Hepatocyte (in vitro differentiated cells): ENCODE data around the gene NOXRED1. TPM values are rescaled to one million over a fixed set of nuclear protein-coding genes. Genes with fewer than 3 reads are reported as not detected.

Experiments used
- DNase-seq: peaks from one replicate; pipeline ENCODE4 v3.0.0-alpha.2; 2016; ENCODE audit warnings: low spot score
- H2AFZ ChIP-seq: fragments of 200-600 bp; sonication (generic); 2 replicates; pipeline ENCODE4 v1.6.0; 2016; ENCODE audit warnings: antibody characterized with exemption, mild to moderate bottlenecking
- H3K27ac ChIP-seq: fragments of 200-600 bp; sonication (generic); 2 replicates; pipeline ENCODE4 v1.5.1; 2016; ENCODE audit warnings: mild to moderate bottlenecking
- H3K27me3 ChIP-seq: fragments of 200-600 bp; sonication (generic); 2 replicates; pipeline ENCODE4 v1.6.1; 2016
- H3K36me3 ChIP-seq: fragments of 200-600 bp; sonication (generic); replicated peaks from 2 replicates; pipeline ENCODE4 v1.5.1; 2016; ENCODE audit warnings: low read depth; ENCODE audit not compliant: insufficient read depth
- H3K4me1 ChIP-seq: fragments of 200-600 bp; sonication (generic); 2 replicates; pipeline ENCODE4 v1.5.1; 2016; ENCODE audit warnings: mild to moderate bottlenecking, moderate library complexity; ENCODE audit not compliant: insufficient read depth
- H3K4me2 ChIP-seq: fragments of 200-600 bp; sonication (generic); 2 replicates; pipeline ENCODE4 v1.6.0; 2016
- H3K4me3 ChIP-seq: fragments of 200-600 bp; sonication (generic); 2 replicates; pipeline ENCODE4 v1.5.1; 2016; ENCODE audit warnings: mild to moderate bottlenecking
- H3K79me2 ChIP-seq: fragments of 200-600 bp; sonication (generic); 2 replicates; pipeline ENCODE4 v1.6.0; 2017; ENCODE audit warnings: mild to moderate bottlenecking
- H3K9me2 ChIP-seq: fragments of 200-600 bp; sonication (generic); replicated peaks from 2 replicates; pipeline ENCODE4 v1.6.0; 2017; ENCODE audit warnings: mild to moderate bottlenecking; ENCODE audit not compliant: insufficient read depth
- H3K9me3 ChIP-seq: fragments of 200-600 bp; sonication (generic); 2 replicates; pipeline ENCODE4 v1.5.1; 2016; ENCODE audit warnings: low read depth, mild to moderate bottlenecking
- H4K20me1 ChIP-seq: fragments of 200-600 bp; sonication (generic); 2 replicates; pipeline ENCODE4 v1.6.0; 2016; ENCODE audit warnings: mild to moderate bottlenecking; ENCODE audit not compliant: insufficient read depth, poor library complexity, severe bottlenecking
- CTCF ChIP-seq: fragments of 200-600 bp; sonication (generic); IDR thresholded peaks from 2 replicates; pipeline ENCODE4 v1.5.1; 2016; ENCODE audit warnings: antibody characterized with exemption, mild to moderate bottlenecking; ENCODE audit not compliant: poor library complexity
- EZH2 ChIP-seq: fragments of 200-600 bp; sonication (generic); IDR thresholded peaks from 2 replicates; pipeline ENCODE4 v1.6.1; 2016; ENCODE audit warnings: antibody characterized with exemption, mild to moderate bottlenecking, borderline replicate concordance
- EZH2phosphoT487 ChIP-seq: fragments of 200-600 bp; sonication (generic); IDR thresholded peaks from one replicate; pipeline ENCODE4 v1.6.1; 2018; ENCODE audit warnings: antibody characterized with exemption, mild to moderate bottlenecking, low read depth, moderate library complexity; ENCODE audit not compliant: unreplicated experiment, severe bottlenecking
- WGBS: methylation state at CpG from one replicate; pipeline ENCODE4 v1.1.6; 2016; ENCODE audit warnings: low lambda C conversion rate; ENCODE audit errors: missing lambda C conversion rate; 5-methylcytosine and 5-hydroxymethylcytosine counted together
- polyA plus RNA-seq: library from polyadenylated mRNA; unstranded; fragments of >200 nt; fragmentation: Nextera tagmentation; extraction: Ambion mirVana; gene quantifications from 2 replicates; pipeline ENCODE4 v1.2.1, GENCODE V29; 2016
- total RNA-seq: library from RNA; depleted of rRNA; stranded (reverse); fragments of >200 nt; gene quantifications from 2 replicates; pipeline ENCODE4 v1.2.3, GENCODE V29; 2014

Gene NOXRED1
- total and polyA plus RNA-seq, 2 experiments from 2014 or later = 0.10 to 0.13 TPM

GRCh38 chr14:77438596-77438995, 15.3 kb upstream of the NOXRED1 start:
- WGBS = 100% methylated on average over 1 of the region's 1 CpG
- H3K27me3 ChIP-seq = no peaks in the 10 kb centered on the region
- no peak for TF ChIP-seq CTCF
- TF ChIP-seq EZH2 = no peak
- TF ChIP-seq EZH2phosphoT487 = no peak
- no peak for DNase-seq
- no peaks in the 10 kb centered on the region for H3K79me2 ChIP-seq
- H3K4me2 ChIP-seq = no peak overlapping the region
- no peak overlapping the region for H2AFZ ChIP-seq
- H3K9me3 ChIP-seq = no peaks in the 10 kb centered on the region
- H3K27ac ChIP-seq = no peak overlapping the region
- H3K4me3 ChIP-seq = no peak overlapping the region
- H4K20me1 ChIP-seq = no peaks in the 10 kb centered on the region
- no peaks in the 10 kb centered on the region for H3K9me2 ChIP-seq
- no peaks in the 10 kb centered on the region for H3K4me1 ChIP-seq
- peaks cover 4% of the 10 kb centered on the region for H3K36me3 ChIP-seq

GRCh38 chr14:77436042-77436441, 12.7 kb upstream of the NOXRED1 start:
- Histone ChIP-seq H3K27me3 (no peaks in the 10 kb centered on the region), H3K9me3 (no peaks in the 10 kb centered on the region), H3K36me3 (peaks cover 4% of the 10 kb centered on the region), H3K4me3 (no peak overlapping the region), H4K20me1 (no peaks in the 10 kb centered on the region), H3K4me2 (no peak overlapping the region), H3K4me1 (no peaks in the 10 kb centered on the region), H3K27ac (no peak overlapping the region), H3K9me2 (no peaks in the 10 kb centered on the region), H2AFZ (no peak overlapping the region), H3K79me2 (no peaks in the 10 kb centered on the region)
- 95% methylated on average over 3 of the region's 3 CpGs for WGBS
- no peak for TF ChIP-seq CTCF
- TF ChIP-seq EZH2 = no peak
- TF ChIP-seq EZH2phosphoT487 = no peak
- DNase-seq = no peak

GRCh38 chr14:77426396-77426795, 3.1 kb upstream of the NOXRED1 start:
- Histone ChIP-seq H3K4me1 (no peaks in the 10 kb centered on the region), H2AFZ (no peak overlapping the region), H4K20me1 (no peaks in the 10 kb centered on the region), H3K4me2 (no peak overlapping the region), H3K36me3 (no peaks in the 10 kb centered on the region), H3K9me3 (peaks cover under 1% of the 10 kb centered on the region), H3K9me2 (no peaks in the 10 kb centered on the region), H3K27me3 (no peaks in the 10 kb centered on the region), H3K79me2 (no peaks in the 10 kb centered on the region), H3K4me3 (no peak overlapping the region), H3K27ac (no peak overlapping the region)
- TF ChIP-seq EZH2 = no peak
- no peak for DNase-seq
- WGBS = 100% methylated on average over 3 of the region's 3 CpGs

DNA sequence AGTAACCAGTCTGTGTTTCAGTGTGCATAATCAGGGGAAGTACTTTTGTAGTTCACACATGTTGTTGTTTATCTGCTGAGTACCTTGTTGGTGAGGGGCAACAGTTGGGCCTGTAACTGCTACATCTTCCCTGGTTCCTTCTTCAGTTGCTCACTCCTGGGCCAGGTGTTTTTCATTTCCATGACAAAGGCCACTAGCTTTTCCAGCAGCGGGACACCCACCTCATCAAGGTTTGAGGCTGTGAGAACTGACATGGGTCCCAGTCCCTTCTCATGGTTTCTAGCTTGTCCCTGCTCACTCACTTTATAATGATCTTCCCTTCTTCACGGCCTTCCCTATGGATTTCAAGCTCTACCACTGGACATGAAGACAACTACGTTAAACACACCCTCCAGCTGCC, 1.5 kb upstream of the NOXRED1 start:
- H3K79me2 ChIP-seq = no peaks in the 10 kb centered on the region
- no peak overlapping the region for H3K27ac ChIP-seq
- no peaks in the 10 kb centered on the region for H3K4me1 ChIP-seq
- no peaks in the 10 kb centered on the region for H3K27me3 ChIP-seq
- H3K9me3 ChIP-seq = peaks cover 7% of the 10 kb centered on the region
- no peaks in the 10 kb centered on the region for H4K20me1 ChIP-seq
- H3K4me2 ChIP-seq = no peak overlapping the region
- no peak overlapping the region for H3K4me3 ChIP-seq
- no peaks in the 10 kb centered on the region for H3K9me2 ChIP-seq
- no peak for DNase-seq
- no peak overlapping the region for H2AFZ ChIP-seq
- no peak for TF ChIP-seq CTCF
- TF ChIP-seq EZH2 = no peak
- TF ChIP-seq EZH2phosphoT487 = no peak
- no peaks in the 10 kb centered on the region for H3K36me3 ChIP-seq
- WGBS = 94% methylated on average over 3 of the region's 3 CpGs
